ENCODE results near the gene TMEM8B. TPM values are rescaled to one million over a fixed set of nuclear protein-coding genes. Genes with fewer than 3 reads are reported as not detected.

Gene TMEM8B
- total and polyA plus RNA-seq, 9 of the 15 experiments (the other 6 are each of a cell fraction or from before 2014, with no cell fraction given): 0.01 to 2.2 (median 1.1) TPM

DNA sequence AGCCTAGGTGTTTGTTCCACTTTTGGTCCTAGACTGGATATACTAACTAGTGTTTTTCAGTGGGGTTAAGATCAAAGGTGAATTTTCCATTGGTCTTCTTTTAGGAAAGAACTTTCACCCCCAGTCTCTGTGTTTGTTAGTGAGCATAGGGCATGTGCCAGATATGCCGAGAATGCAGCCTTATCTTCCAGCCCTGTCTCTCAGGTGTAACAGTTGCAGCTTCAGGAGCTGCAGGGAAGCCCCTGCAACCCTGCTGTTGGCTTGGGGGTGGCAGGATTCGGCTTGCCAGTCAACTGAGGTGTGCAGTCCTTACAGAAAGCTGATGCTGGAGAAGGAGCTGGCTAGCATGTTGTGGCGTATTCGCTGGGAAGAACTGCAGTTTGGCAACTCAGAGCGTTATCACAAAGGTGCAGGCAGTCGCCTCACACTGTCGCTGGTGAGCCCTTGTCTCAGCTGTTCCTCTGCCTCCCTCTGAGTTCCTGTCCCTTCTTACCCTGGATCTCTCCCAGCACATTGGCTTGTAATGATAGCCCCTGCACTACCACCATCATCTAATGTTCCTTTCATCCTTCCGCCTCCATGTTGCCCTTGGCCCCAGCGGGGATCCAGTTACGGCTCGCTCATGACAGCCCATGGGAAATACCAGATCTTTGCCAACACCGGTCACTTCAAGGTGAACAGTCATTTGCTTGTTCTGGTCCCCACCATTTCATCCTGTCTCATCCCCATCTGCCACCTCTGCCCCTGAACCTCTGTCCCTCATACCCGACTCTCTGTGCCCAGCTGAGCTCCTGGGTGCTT, 27.5 kb upstream of the TMEM8B start (continued):
- TF ChIP-seq, protein P1, sequence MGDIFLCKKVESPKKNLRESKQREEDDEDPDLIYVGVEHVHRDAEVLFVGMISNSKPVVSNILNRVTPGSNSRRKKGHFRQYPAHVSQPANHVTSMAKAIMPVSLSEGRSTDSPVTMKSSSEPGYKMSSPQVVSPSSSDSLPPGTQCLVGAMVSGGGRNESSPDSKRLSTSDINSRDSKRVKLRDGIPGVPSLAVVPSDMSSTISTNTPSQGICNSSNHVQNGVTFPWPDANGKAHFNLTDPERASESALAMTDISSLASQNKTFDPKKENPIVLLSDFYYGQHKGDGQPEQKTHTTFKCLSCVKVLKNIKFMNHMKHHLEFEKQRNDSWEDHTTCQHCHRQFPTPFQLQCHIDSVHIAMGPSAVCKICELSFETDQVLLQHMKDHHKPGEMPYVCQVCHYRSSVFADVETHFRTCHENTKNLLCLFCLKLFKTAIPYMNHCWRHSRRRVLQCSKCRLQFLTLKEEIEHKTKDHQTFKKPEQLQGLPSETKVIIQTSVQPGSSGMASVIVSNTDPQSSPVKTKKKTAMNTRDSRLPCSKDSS (IDR thresholded peaks at IDR 0.05; ENCODE audit: low read depth, partially characterized antibody): no peak
- TF ChIP-seq ZNF277 (CRISPR knock-in tag; IDR thresholded peaks at IDR 0.05; ENCODE audit: borderline replicate concordance) (no peak), USF2 (CRISPR knock-in tag; IDR thresholded peaks at IDR 0.05) (no peak), ZNF197 (CRISPR knock-in tag; IDR thresholded peaks at IDR 0.05; ENCODE audit: low read depth) (no peak), NFYB (IDR thresholded peaks at IDR 0.05; ENCODE audit: extremely low read depth, insufficient read length) (no peak), ZNF77 (CRISPR knock-in tag; IDR thresholded peaks at IDR 0.05) (no peak), ZKSCAN8 (CRISPR knock-in tag; IDR thresholded peaks at IDR 0.05) (no peak), ZNF586 (CRISPR knock-in tag; conservative IDR thresholded peaks at IDR 0.05) (no peak), NFIC (IDR thresholded peaks at IDR 0.05) (peak; percentile 57), TAL1 (IDR thresholded peaks at IDR 0.05) (peak; percentile 74), TBP (optimal IDR thresholded peaks at IDR 0.05; ENCODE audit: low read depth, low read length) (peak; percentile 59), ZNF24 (IDR thresholded peaks at IDR 0.05) (no peak), CBX8 (IDR thresholded peaks at IDR 0.05; ENCODE audit: borderline replicate concordance, extremely low read depth, low read depth, low read length, poor library complexity, severe bottlenecking) (no peak), NCOR1 (IDR thresholded peaks at IDR 0.05) (peak; percentile 75), ETV1 (tag; conservative IDR thresholded peaks at IDR 0.05; ENCODE audit: low read depth) (no peak), ARNT (IDR thresholded peaks at IDR 0.05) (no peak), MEF2D (tag; conservative IDR thresholded peaks at IDR 0.05; ENCODE audit: low read depth) (no peak), ZNF644 (tag; IDR thresholded peaks at IDR 0.05; ENCODE audit: low read depth) (no peak), ZNF668 (CRISPR knock-in tag; IDR thresholded peaks at IDR 0.05) (no peak)
- TF ChIP-seq, protein P2, sequence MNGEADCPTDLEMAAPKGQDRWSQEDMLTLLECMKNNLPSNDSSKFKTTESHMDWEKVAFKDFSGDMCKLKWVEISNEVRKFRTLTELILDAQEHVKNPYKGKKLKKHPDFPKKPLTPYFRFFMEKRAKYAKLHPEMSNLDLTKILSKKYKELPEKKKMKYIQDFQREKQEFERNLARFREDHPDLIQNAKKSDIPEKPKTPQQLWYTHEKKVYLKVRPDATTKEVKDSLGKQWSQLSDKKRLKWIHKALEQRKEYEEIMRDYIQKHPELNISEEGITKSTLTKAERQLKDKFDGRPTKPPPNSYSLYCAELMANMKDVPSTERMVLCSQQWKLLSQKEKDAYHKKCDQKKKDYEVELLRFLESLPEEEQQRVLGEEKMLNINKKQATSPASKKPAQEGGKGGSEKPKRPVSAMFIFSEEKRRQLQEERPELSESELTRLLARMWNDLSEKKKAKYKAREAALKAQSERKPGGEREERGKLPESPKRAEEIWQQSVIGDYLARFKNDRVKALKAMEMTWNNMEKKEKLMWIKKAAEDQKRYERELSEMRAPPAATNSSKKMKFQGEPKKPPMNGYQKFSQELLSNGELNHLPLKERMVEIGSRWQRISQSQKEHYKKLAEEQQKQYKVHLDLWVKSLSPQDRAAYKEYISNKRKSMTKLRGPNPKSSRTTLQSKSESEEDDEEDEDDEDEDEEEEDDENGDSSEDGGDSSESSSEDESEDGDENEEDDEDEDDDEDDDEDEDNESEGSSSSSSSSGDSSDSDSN (IDR thresholded peaks at IDR 0.05; ENCODE audit: borderline replicate concordance in 1 of 2, low read depth in 2 of 2, low read length in 2 of 2): peak; percentile 68 to 97; a peak in 3 of 4 replicates
- TF ChIP-seq, protein P3, sequence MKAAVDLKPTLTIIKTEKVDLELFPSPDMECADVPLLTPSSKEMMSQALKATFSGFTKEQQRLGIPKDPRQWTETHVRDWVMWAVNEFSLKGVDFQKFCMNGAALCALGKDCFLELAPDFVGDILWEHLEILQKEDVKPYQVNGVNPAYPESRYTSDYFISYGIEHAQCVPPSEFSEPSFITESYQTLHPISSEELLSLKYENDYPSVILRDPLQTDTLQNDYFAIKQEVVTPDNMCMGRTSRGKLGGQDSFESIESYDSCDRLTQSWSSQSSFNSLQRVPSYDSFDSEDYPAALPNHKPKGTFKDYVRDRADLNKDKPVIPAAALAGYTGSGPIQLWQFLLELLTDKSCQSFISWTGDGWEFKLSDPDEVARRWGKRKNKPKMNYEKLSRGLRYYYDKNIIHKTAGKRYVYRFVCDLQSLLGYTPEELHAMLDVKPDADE (conservative IDR thresholded peaks at IDR 0.05; ENCODE audit: control insufficient read depth, low read depth, low read length): no peak
